CD14-positive monocyte (primary cell): ENCODE results near the gene JAK2. TPM values are rescaled to one million over a fixed set of nuclear protein-coding genes. Genes with fewer than 3 reads are reported as not detected.

Source experiments
- DNase-seq, 3 donors: peaks; one replicate each; pipeline ENCODE4 v3.0.0-alpha.2; 2011 to 2022
- H2AFZ ChIP-seq: 2 replicates; pipeline ENCODE4 v1.6.0; 2012; ENCODE audit warnings: mild to moderate bottlenecking, low read depth, low read length, inconsistent platforms; ENCODE audit not compliant: insufficient read depth, poor library complexity, severe bottlenecking
- H3K27ac ChIP-seq, 2 donors: 1 replicate in 1 of 2; 2 replicates in 1 of 2; pipeline ENCODE4 v1.5.1; 2012 to 2013; ENCODE audit warnings: low read length in 2 of 2, control low read depth in 1 of 2, inconsistent platforms in 1 of 2, low read depth in 1 of 2, mild to moderate bottlenecking in 1 of 2
- H3K27me3 ChIP-seq, 2 donors: one replicate each; pipeline versions ENCODE4 v1.6.0 to v1.6.1; 2011 to 2013; ENCODE audit warnings: low read length in 2 of 2; ENCODE audit not compliant: control insufficient read depth in 2 of 2, insufficient read depth in 2 of 2
- H3K36me3 ChIP-seq, 2 donors: replicated peaks in 1 of 2; 1 replicate in 1 of 2; 2 replicates in 1 of 2; pipeline versions ENCODE4 v1.5.1 to v1.6.1; 2012 to 2013; ENCODE audit warnings: low read length in 2 of 2, control low read depth in 1 of 2, inconsistent platforms in 1 of 2, mild to moderate bottlenecking in 1 of 2; ENCODE audit not compliant: insufficient read depth in 2 of 2, control insufficient read depth in 1 of 2
- H3K4me1 ChIP-seq, 2 donors: 1 replicate in 1 of 2; 2 replicates in 1 of 2; pipeline versions ENCODE4 v1.5.1 to v1.6.1; 2012 to 2013; ENCODE audit warnings: low read length in 2 of 2, control low read depth in 1 of 2, inconsistent platforms in 1 of 2, mild to moderate bottlenecking in 1 of 2, moderate library complexity in 1 of 2; ENCODE audit not compliant: insufficient read depth in 2 of 2, control insufficient read depth in 1 of 2
- H3K4me2 ChIP-seq: replicated peaks from 2 replicates; pipeline ENCODE3; 2012; ENCODE audit warnings: low read length, moderate library complexity, mild to moderate bottlenecking; ENCODE audit not compliant: poor library complexity, severe bottlenecking; ENCODE audit errors: extremely low read depth
- H3K4me3 ChIP-seq, 3 experiments: fragments of 200-600 bp in 1 of 3; sonication (generic) in 1 of 3; replicated peaks in 1 of 3; 1 replicate in 2 of 3; 2 replicates in 1 of 3; pipeline ENCODE4 v1.5.1; 2011 to 2013; ENCODE audit warnings: low read length in 3 of 3, mild to moderate bottlenecking in 3 of 3, control low read depth in 2 of 3, low read depth in 2 of 3, inconsistent platforms in 1 of 3, moderate library complexity in 1 of 3
- H3K79me2 ChIP-seq: 2 replicates; pipeline ENCODE4 v1.6.0; 2012; ENCODE audit warnings: mild to moderate bottlenecking, control low read depth, inconsistent platforms, low read length, moderate library complexity; ENCODE audit not compliant: insufficient read depth
- H3K9ac ChIP-seq: 2 replicates; pipeline ENCODE4 v1.6.0; 2017; ENCODE audit warnings: low read length, mild to moderate bottlenecking; ENCODE audit not compliant: insufficient read depth, poor library complexity, severe bottlenecking
- H3K9me3 ChIP-seq, 2 donors: replicated peaks in 1 of 2; 1 replicate in 1 of 2; 2 replicates in 1 of 2; pipeline versions ENCODE4 v1.5.1 to v1.6.1; 2012 to 2013; ENCODE audit warnings: low read length in 2 of 2, control low read depth in 1 of 2; ENCODE audit not compliant: control insufficient read depth in 1 of 2, insufficient read depth in 1 of 2
- H4K20me1 ChIP-seq: 2 replicates; pipeline ENCODE4 v1.6.0; 2012; ENCODE audit warnings: mild to moderate bottlenecking, low read length, control low read depth, moderate library complexity; ENCODE audit not compliant: insufficient read depth
- H3K27ac Mint-ChIP-seq, 7 donors: one replicate each; pipeline ENCODE4 v1.8.0; 2020; ENCODE audit warnings: mild to moderate bottlenecking in 7 of 7, mixed read lengths in 7 of 7, moderate library complexity in 6 of 7, inconsistent platforms in 2 of 7
- H3K27me3 Mint-ChIP-seq, 3 donors: one replicate each; pipeline ENCODE4 v1.8.0; 2021 to 2022; ENCODE audit warnings: low read depth in 3 of 3, mild to moderate bottlenecking in 3 of 3, mixed read lengths in 3 of 3, moderate library complexity in 3 of 3, inconsistent platforms in 1 of 3
- H3K36me3 Mint-ChIP-seq, 2 donors: one replicate each; pipeline ENCODE4 v1.8.0; 2020; ENCODE audit warnings: mixed read lengths in 2 of 2, inconsistent platforms in 1 of 2, mild to moderate bottlenecking in 1 of 2
- H3K4me1 Mint-ChIP-seq: one replicate; pipeline ENCODE4 v1.8.0; 2020; ENCODE audit warnings: mild to moderate bottlenecking, mixed read lengths
- H3K4me3 Mint-ChIP-seq, 2 donors: one replicate each; pipeline ENCODE4 v1.8.0; 2020; ENCODE audit warnings: mild to moderate bottlenecking in 2 of 2, mixed read lengths in 2 of 2, moderate library complexity in 1 of 2
- H3K9me3 Mint-ChIP-seq, 7 donors: one replicate each; pipeline ENCODE4 v1.8.0; 2020 to 2022; ENCODE audit warnings: mixed read lengths in 7 of 7, mild to moderate bottlenecking in 6 of 7, moderate library complexity in 6 of 7, inconsistent platforms in 2 of 7
- CTCF ChIP-seq: fragments of 200-600 bp; IDR thresholded peaks from one replicate; pipeline ENCODE4 v1.8.0; 2022; ENCODE audit warnings: antibody characterized with exemption, mild to moderate bottlenecking
- WGBS: methylation state at CpG from one replicate; pipeline ENCODE4 v1.1.5; 2013; ENCODE audit warnings: missing lambda C conversion rate; ENCODE audit not compliant: insufficient coverage; 5-methylcytosine and 5-hydroxymethylcytosine counted together
- intact Hi-C, 2 donors: fragments of 100-400 bp; cut with micrococcal nuclease; formaldehyde crosslinking; loops; one replicate each; pipeline versions ENCODE4 v1.15.0 to v1.15.1; 2023
- polyA plus RNA-seq, 3 donors: library from polyadenylated mRNA; depleted of rRNA in 1 of 3; unstranded in 2 of 3; stranded (reverse) in 1 of 3; fragments of 300-500 nt in 2 of 3; fragments of >200 nt in 1 of 3; fragmentation: Illumina TruSeq in 2 of 3; gene quantifications; 1 replicate in 2 of 3; 2 replicates in 1 of 3; pipeline ENCODE4 v1.2.3, GENCODE V29; 2012 to 2021

JAK2 gene
- polyA plus RNA-seq, 3 donors = 23.5 to 34.7 (median 33.0) TPM

- Histone ChIP-seq H3K27me3 (no peaks in the 10 kb centered on the region), H3K27ac (peak overlapping the region; percentile 96 to 99), H3K9ac (peak overlapping the region; percentile 91), H3K79me2 (peaks cover 42% of the 10 kb centered on the region), H3K9me3 (no peaks in the 10 kb centered on the region), H2AFZ (peak overlapping the region; percentile 83), H3K4me3 (peak overlapping the region; percentile 88 to 96 (median 93)), H3K36me3 (peaks cover 0 to 9% of the 10 kb centered on the region in 2 donors), H3K4me2 (peak overlapping the region; percentile 96), H3K4me1 (peaks cover 69 to 78% of the 10 kb centered on the region in 2 donors), H4K20me1 (peaks cover 28% of the 10 kb centered on the region)
- no peak overlapping the region for H3K4me3 Mint-ChIP-seq
- TF ChIP-seq CTCF = no peak
- peaks cover 0 to 2% (median 0%) of the 10 kb centered on the region in 3 donors for H3K27me3 Mint-ChIP-seq
- H3K27ac Mint-ChIP-seq = peak overlapping the region; percentile 89 to 99 (median 97)
- intact Hi-C loops = loop anchor here (2.0 to 10.0 kb wide), 5 partner anchors 45 to 641 kb away; partner anchors contain the start of genes CD274 (in 1 of the 2), CDC37L1 (in 1 of the 2), RCL1 (in 1 of the 2) and RIC1 (in 1 of the 2)
- no peaks in the 10 kb centered on the region for H3K9me3 Mint-ChIP-seq
- H3K4me1 Mint-ChIP-seq = peaks cover 58% of the 10 kb centered on the region
- 24% methylated on average over 2 of the region's 5 CpGs for WGBS
- peaks cover 4% of the 10 kb centered on the region in 2 donors for H3K36me3 Mint-ChIP-seq
- DNase-seq = peak; percentile 37 to 63 (median 58)
These were observed 1.4 kb upstream of the JAK2 start for GRCh38 chr9:4983601-4984165.

GRCh38 chr9:4984171-4984620 lies 876 bp upstream of the JAK2 start:
- intact Hi-C loops = loop anchor here (2.0 to 10.0 kb wide), 5 partner anchors 45 to 641 kb away; partner anchors contain the start of genes CD274 (in 1 of the 2), CDC37L1 (in 1 of the 2), RCL1 (in 1 of the 2) and RIC1 (in 1 of the 2)
- WGBS = under 1% methylated on average over 21 of the region's 25 CpGs
- Histone ChIP-seq H3K4me1 (peaks cover 73 to 83% of the 10 kb centered on the region in 2 donors), H3K9me3 (no peaks in the 10 kb centered on the region), H3K27ac (peak overlapping the region; percentile 96 to 99), H3K4me2 (peak overlapping the region; percentile 96), H2AFZ (peak overlapping the region; percentile 83), H3K36me3 (peaks cover 0 to 14% of the 10 kb centered on the region in 2 donors), H3K27me3 (no peaks in the 10 kb centered on the region), H4K20me1 (peaks cover 34% of the 10 kb centered on the region), H3K9ac (peak overlapping the region; percentile 91), H3K79me2 (peaks cover 47% of the 10 kb centered on the region), H3K4me3 (peak overlapping the region; percentile 88 to 96 (median 93))
- no peak for TF ChIP-seq CTCF
- peaks cover 0 to 2% (median 0%) of the 10 kb centered on the region in 3 donors for H3K27me3 Mint-ChIP-seq
- H3K4me3 Mint-ChIP-seq = no peak overlapping the region
- peak overlapping the region; percentile 89 to 99 (median 97) for H3K27ac Mint-ChIP-seq
- H3K36me3 Mint-ChIP-seq = peaks cover 4% of the 10 kb centered on the region in 2 donors
- peak in 1 of 3 donors; percentile 8 for DNase-seq
- peaks cover 57% of the 10 kb centered on the region for H3K4me1 Mint-ChIP-seq
- no peaks in the 10 kb centered on the region for H3K9me3 Mint-ChIP-seq
